GM23248 (cell line): ENCODE results near the gene SCP2. TPM values are rescaled to one million over a fixed set of nuclear protein-coding genes. Genes with fewer than 3 reads are reported as not detected.

Experiments used
- DNase-seq: peaks from one replicate; pipeline ENCODE4 v3.0.0-alpha.2; 2015
- H2AFZ ChIP-seq: fragments of 200-600 bp; sonication (generic); 2 replicates; pipeline ENCODE4 v1.6.1; 2016; ENCODE audit warnings: antibody characterized with exemption
- H3F3A ChIP-seq: fragments of 200-600 bp; sonication (generic); 2 replicates; pipeline ENCODE4 v1.6.1; 2016; ENCODE audit warnings: mild to moderate bottlenecking, antibody characterized with exemption, mixed run types; ENCODE audit not compliant: insufficient read depth
- H3K27ac ChIP-seq: fragments of 200-600 bp; sonication (generic); 2 replicates; pipeline ENCODE4 v1.5.1; 2016; ENCODE audit warnings: mild to moderate bottlenecking
- H3K27me3 ChIP-seq: fragments of 200-600 bp; sonication (generic); replicated peaks from 2 replicates; pipeline ENCODE4 v1.6.1; 2016; ENCODE audit warnings: mild to moderate bottlenecking; ENCODE audit not compliant: insufficient read depth
- H3K36me3 ChIP-seq: fragments of 200-600 bp; sonication (generic); 2 replicates; pipeline ENCODE4 v1.6.1; 2016; ENCODE audit warnings: low read depth, mild to moderate bottlenecking
- H3K4me1 ChIP-seq: fragments of 200-600 bp; sonication (generic); 2 replicates; pipeline ENCODE4 v1.6.1; 2016; ENCODE audit warnings: mild to moderate bottlenecking; ENCODE audit not compliant: insufficient read depth
- H3K4me2 ChIP-seq: fragments of 200-600 bp; sonication (generic); one replicate; pipeline ENCODE4 v1.6.1; 2016; ENCODE audit warnings: mild to moderate bottlenecking; ENCODE audit not compliant: unreplicated experiment
- H3K4me3 ChIP-seq: fragments of 200-600 bp; sonication (generic); 2 replicates; pipeline ENCODE4 v1.5.1; 2016; ENCODE audit warnings: mild to moderate bottlenecking
- H3K79me2 ChIP-seq: fragments of 200-600 bp; sonication (generic); 2 replicates; pipeline ENCODE4 v1.6.1; 2016; ENCODE audit warnings: mild to moderate bottlenecking; ENCODE audit not compliant: insufficient read depth
- H3K9ac ChIP-seq: fragments of 200-600 bp; sonication (generic); 2 replicates; pipeline ENCODE4 v1.6.1; 2016; ENCODE audit warnings: mild to moderate bottlenecking
- H3K9me2 ChIP-seq: fragments of 200-600 bp; sonication (generic); 2 replicates; pipeline ENCODE4 v1.6.1; 2016; ENCODE audit warnings: mixed run types, mild to moderate bottlenecking, moderate library complexity; ENCODE audit not compliant: insufficient read depth
- H3K9me3 ChIP-seq: fragments of 200-600 bp; sonication (generic); one replicate; pipeline ENCODE4 v1.6.1; 2017; ENCODE audit warnings: low read depth
- H4K20me1 ChIP-seq: fragments of 200-600 bp; sonication (generic); 2 replicates; pipeline ENCODE4 v1.6.0; 2016; ENCODE audit not compliant: insufficient read depth
- EZH2 ChIP-seq: fragments of 200-600 bp; sonication (generic); IDR thresholded peaks from 2 replicates; pipeline ENCODE4 v1.6.1; 2018; ENCODE audit warnings: antibody characterized with exemption, mild to moderate bottlenecking; ENCODE audit not compliant: insufficient read depth, poor library complexity, severe bottlenecking
- EZH2phosphoT487 ChIP-seq: fragments of 200-600 bp; sonication (generic); IDR thresholded peaks from 2 replicates; pipeline ENCODE4 v1.6.1; 2018; ENCODE audit warnings: antibody characterized with exemption, moderate library complexity, mild to moderate bottlenecking, low read depth; ENCODE audit not compliant: insufficient read depth
- WGBS, 2 experiments: methylation state at CpG; one replicate each; pipeline ENCODE4 v1.1.6; 2015 to 2017; ENCODE audit warnings: low lambda C conversion rate in 2 of 2, low coverage in 1 of 2; ENCODE audit errors: missing lambda C conversion rate in 2 of 2; 5-methylcytosine and 5-hydroxymethylcytosine counted together
- in situ Hi-C: fragments of 300-500 bp; cut with MboI; formaldehyde crosslinking; loops from 2 replicates; pipeline ENCODE4 v1.15.0; 2020
- polyA plus RNA-seq: library from polyadenylated mRNA; unstranded; fragments of >200 nt; fragmentation: Nextera tagmentation; extraction: Ambion mirVana; gene quantifications from 2 replicates; pipeline ENCODE4 v1.2.1, GENCODE V29; 2016
- total RNA-seq: library from RNA; depleted of rRNA; stranded (reverse); fragments of >200 nt; shearing (Covaris generic); gene quantifications from 2 replicates; pipeline ENCODE4 v1.2.3, GENCODE V29; 2014

The SCP2 gene
- total and polyA plus RNA-seq, 2 experiments from 2014 or later = 209 to 257 TPM

GRCh38 chr1:53049574-53049967 lies 122.5 kb downstream of the SCP2 start:
- Histone ChIP-seq H3K9me3 (no peaks in the 10 kb centered on the region), H3K36me3 (peaks cover 36% of the 10 kb centered on the region), H3K4me3 (no peak overlapping the region), H3K4me1 (peaks cover 27% of the 10 kb centered on the region), H2AFZ (no peak overlapping the region), H4K20me1 (no peaks in the 10 kb centered on the region), H3K27ac (no peak overlapping the region), H3K4me2 (no peak overlapping the region), H3K27me3 (no peaks in the 10 kb centered on the region), H3K9ac (no peak overlapping the region), H3K79me2 (peaks cover 24% of the 10 kb centered on the region), H3F3A (peaks cover 34% of the 10 kb centered on the region), H3K9me2 (no peaks in the 10 kb centered on the region)
- TF ChIP-seq EZH2phosphoT487 (no peak), EZH2 (no peak)
- 86 to 93% methylated on average over 3 of the region's 3 CpGs for WGBS, 2 experiments
- DNase-seq = no peak
- in situ Hi-C loops = no loop called here

- Histone ChIP-seq H3K79me2 (peaks cover 18% of the 10 kb centered on the region), H3F3A (peaks cover 28% of the 10 kb centered on the region), H3K27me3 (no peaks in the 10 kb centered on the region), H3K4me2 (no peak overlapping the region), H3K4me1 (peaks cover 27% of the 10 kb centered on the region), H3K9ac (no peak overlapping the region), H3K36me3 (peaks cover 36% of the 10 kb centered on the region), H4K20me1 (no peaks in the 10 kb centered on the region), H3K4me3 (no peak overlapping the region), H3K9me3 (no peaks in the 10 kb centered on the region), H2AFZ (no peak overlapping the region), H3K9me2 (no peaks in the 10 kb centered on the region), H3K27ac (no peak overlapping the region)
- TF ChIP-seq EZH2 (no peak), EZH2phosphoT487 (no peak)
- WGBS, 2 experiments = 82 to 83% methylated on average over 2 of the region's 2 CpGs
- in situ Hi-C loops = no loop called here
- DNase-seq = no peak
Observed at GRCh38 chr1:53050310-53050709, 123.2 kb downstream of the SCP2 start.

- no peak overlapping the region for H3K4me3 ChIP-seq
- DNase-seq = no peak
- H3K9ac ChIP-seq = no peak overlapping the region
- peaks cover 27% of the 10 kb centered on the region; the same call in 1 of the 2 replicates for H3F3A ChIP-seq
- no peaks in the 10 kb centered on the region for H3K27me3 ChIP-seq
- H3K4me2 ChIP-seq = no peak overlapping the region
- no peaks in the 10 kb centered on the region for H3K9me3 ChIP-seq
- TF ChIP-seq EZH2 (no peak), EZH2phosphoT487 (no peak)
- H3K9me2 ChIP-seq = no peaks in the 10 kb centered on the region
- WGBS, 2 experiments = 78 to 82% methylated on average over 1 of the region's 1 CpG
- peaks cover 5% of the 10 kb centered on the region; the same call in 1 of the 2 replicates for H3K79me2 ChIP-seq
- H2AFZ ChIP-seq = no peak overlapping the region
- no peaks in the 10 kb centered on the region for H4K20me1 ChIP-seq
- peaks cover 27% of the 10 kb centered on the region for H3K4me1 ChIP-seq
- peaks cover 36% of the 10 kb centered on the region for H3K36me3 ChIP-seq
- in situ Hi-C loops = no loop called here
- no peak overlapping the region for H3K27ac ChIP-seq
Observed at GRCh38 chr1:53051676-53052075, 124.6 kb downstream of the SCP2 start.

- Histone ChIP-seq H3K36me3 (0 out of 2 replicates have a peak, but pooled peaks cover 7% of the 10 kb centered on the region), H2AFZ (no peak overlapping the region), H3K4me1 (peaks cover 33% of the 10 kb centered on the region), H3F3A (peaks cover 29% of the 10 kb centered on the region), H4K20me1 (no peaks in the 10 kb centered on the region), H3K4me3 (no peak overlapping the region), H3K4me2 (peak overlapping the region; percentile 6), H3K79me2 (no peaks in the 10 kb centered on the region), H3K9me3 (no peaks in the 10 kb centered on the region), H3K9me2 (no peaks in the 10 kb centered on the region), H3K27me3 (no peaks in the 10 kb centered on the region), H3K27ac (peak overlapping the region; percentile 13), H3K9ac (peak overlapping the region; percentile 9; the same call in 1 of the 2 replicates)
- in situ Hi-C loops = no loop called here
- no peak for DNase-seq
- WGBS, 2 experiments = 19 to 27% methylated on average over 2 of the region's 2 CpGs
- no peak for TF ChIP-seq EZH2phosphoT487
- no peak for TF ChIP-seq EZH2
Observed at GRCh38 chr1:53057127-53057526, 130.1 kb downstream of the SCP2 start.

GRCh38 chr1:53060579-53060978 lies 133.5 kb downstream of the SCP2 start:
- H3K36me3 ChIP-seq = no peaks in the 10 kb centered on the region
- TF ChIP-seq EZH2 (no peak), EZH2phosphoT487 (no peak)
- H4K20me1 ChIP-seq = no peaks in the 10 kb centered on the region
- 0 to 4% methylated on average over 1 of the region's 1 CpG for WGBS, 2 experiments
- peak; percentile 96 for DNase-seq
- peak overlapping the region; percentile 81 for H3K4me3 ChIP-seq
- no peaks in the 10 kb centered on the region for H3K9me3 ChIP-seq
- no peak overlapping the region; the same call in 1 of the 2 replicates for H2AFZ ChIP-seq
- H3K4me2 ChIP-seq = peak overlapping the region; percentile 85
- H3K4me1 ChIP-seq = peaks cover 33% of the 10 kb centered on the region
- in situ Hi-C loops = no loop called here
- H3K9me2 ChIP-seq = no peaks in the 10 kb centered on the region
- peak overlapping the region; percentile 79 for H3K9ac ChIP-seq
- H3K27ac ChIP-seq = peak overlapping the region; percentile 75
- no peaks in the 10 kb centered on the region for H3K79me2 ChIP-seq
- H3F3A ChIP-seq = peaks cover 29% of the 10 kb centered on the region
- no peaks in the 10 kb centered on the region for H3K27me3 ChIP-seq
